K562 (cell line): ENCODE results near the gene CAPN3.

Experiments used
- BHLHE40 ChIP-seq: IDR thresholded peaks from 2 replicates; pipeline ENCODE4 v1.6.1; 2011; ENCODE audit warnings: low read length, improper control_type of control experiment
- GATA2 ChIP-seq: sonication (generic); formaldehyde crosslinking; IDR thresholded peaks from 2 replicates; pipeline ENCODE4 v1.4.0; 2020; ENCODE audit warnings: mild to moderate bottlenecking, missing genetic modification reagents
- JUND ChIP-seq, 2 experiments: IDR thresholded peaks; 2 replicates in 1 of 2; 3 replicates in 1 of 2; pipeline ENCODE4 v1.6.1; 2011; ENCODE audit warnings: borderline replicate concordance in 2 of 2, low read depth in 2 of 2, low read length in 2 of 2, improper control_type of control experiment in 1 of 2, missing biosample characterization in 1 of 2, missing genetic modification characterization in 1 of 2, missing genetic modification reagents in 1 of 2
- LCOR ChIP-seq: sonication (generic); formaldehyde crosslinking; IDR thresholded peaks from 2 replicates; pipeline ENCODE4 v1.8.0; 2022; ENCODE audit warnings: mild to moderate bottlenecking, missing genetic modification reagents
- POLR2A ChIP-seq: fragments of 450-650 bp; conservative IDR thresholded peaks from 2 replicates; pipeline ENCODE4 v1.6.1; 2016
- RCOR1 ChIP-seq, 2 experiments: IDR thresholded peaks; 2 replicates each; pipeline ENCODE4 v1.6.1; 2012; ENCODE audit warnings: low read depth in 2 of 2, low read length in 2 of 2, borderline replicate concordance in 1 of 2, improper control_type of control experiment in 1 of 2
- TAF9B ChIP-seq: fragments of 450-650 bp; IDR thresholded peaks from 2 replicates; pipeline ENCODE4 v1.6.1; 2018; ENCODE audit warnings: mild to moderate bottlenecking; ENCODE audit not compliant: partially characterized antibody
- ZNF133 ChIP-seq: fragments of 250-450 bp; sonication (Bioruptor Pico); IDR thresholded peaks from 2 replicates; pipeline ENCODE4 v1.4.0; 2020; ENCODE audit warnings: mild to moderate bottlenecking
- ZNF274 ChIP-seq: IDR thresholded peaks from 2 replicates; pipeline ENCODE4 v1.6.1; 2011; ENCODE audit warnings: low read depth, mild to moderate bottlenecking, low read length, moderate library complexity, borderline replicate concordance
- TF ChIP-seq, protein P1 (sequence below): IDR thresholded peaks from 3 replicates; pipeline ENCODE4 v1.6.1; 2011; ENCODE audit warnings: borderline replicate concordance, mild to moderate bottlenecking, moderate library complexity; ENCODE audit not compliant: insufficient read length; ENCODE audit errors: extremely low read depth

- TF ChIP-seq JUND (IDR thresholded peaks at IDR 0.05; ENCODE audit: borderline replicate concordance, low read depth, low read length) (no peak), JUND (tag; IDR thresholded peaks at IDR 0.05; ENCODE audit: borderline replicate concordance, low read depth, low read length) (no peak), POLR2A (no peak), LCOR (no peak), ZNF274 (no peak), RCOR1 (IDR thresholded peaks at IDR 0.05; ENCODE audit: borderline replicate concordance in 1 of 2, low read depth in 2 of 2, low read length in 2 of 2) (no peak), TAF9B (no peak), GATA2 (CRISPR knock-in tag) (no peak), ZNF133 (CRISPR knock-in tag) (no peak), BHLHE40 (no peak)
- TF ChIP-seq, protein P1, sequence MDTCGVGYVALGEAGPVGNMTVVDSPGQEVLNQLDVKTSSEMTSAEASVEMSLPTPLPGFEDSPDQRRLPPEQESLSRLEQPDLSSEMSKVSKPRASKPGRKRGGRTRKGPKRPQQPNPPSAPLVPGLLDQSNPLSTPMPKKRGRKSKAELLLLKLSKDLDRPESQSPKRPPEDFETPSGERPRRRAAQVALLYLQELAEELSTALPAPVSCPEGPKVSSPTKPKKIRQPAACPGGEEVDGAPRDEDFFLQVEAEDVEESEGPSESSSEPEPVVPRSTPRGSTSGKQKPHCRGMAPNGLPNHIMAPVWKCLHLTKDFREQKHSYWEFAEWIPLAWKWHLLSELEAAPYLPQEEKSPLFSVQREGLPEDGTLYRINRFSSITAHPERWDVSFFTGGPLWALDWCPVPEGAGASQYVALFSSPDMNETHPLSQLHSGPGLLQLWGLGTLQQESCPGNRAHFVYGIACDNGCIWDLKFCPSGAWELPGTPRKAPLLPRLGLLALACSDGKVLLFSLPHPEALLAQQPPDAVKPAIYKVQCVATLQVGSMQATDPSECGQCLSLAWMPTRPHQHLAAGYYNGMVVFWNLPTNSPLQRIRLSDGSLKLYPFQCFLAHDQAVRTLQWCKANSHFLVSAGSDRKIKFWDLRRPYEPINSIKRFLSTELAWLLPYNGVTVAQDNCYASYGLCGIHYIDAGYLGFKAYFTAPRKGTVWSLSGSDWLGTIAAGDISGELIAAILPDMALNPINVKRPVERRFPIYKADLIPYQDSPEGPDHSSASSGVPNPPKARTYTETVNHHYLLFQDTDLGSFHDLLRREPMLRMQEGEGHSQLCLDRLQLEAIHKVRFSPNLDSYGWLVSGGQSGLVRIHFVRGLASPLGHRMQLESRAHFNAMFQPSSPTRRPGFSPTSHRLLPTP: no peak
Measured at GRCh38 chr15:42363487-42363886, 4.2 kb downstream of the CAPN3 start.
